Neural progenitor cell (in vitro differentiated cells): Measurements from ENCODE around the gene EDDM3A. TPM values are rescaled to one million over a fixed set of nuclear protein-coding genes. Genes with fewer than 3 reads are reported as not detected.
A peak's percentile ranks its signal among the peaks of the same experiment; 100 is the strongest.

Source experiments
- DNase-seq: peaks from one replicate; pipeline ENCODE4 v3.0.0-alpha.2; 2016; ENCODE audit warnings: low spot score
- H2AFZ ChIP-seq: fragments of 200-600 bp; sonication (generic); replicated peaks from 2 replicates; pipeline ENCODE4 v1.6.1; 2016; ENCODE audit warnings: antibody characterized with exemption
- H3F3A ChIP-seq: fragments of 200-600 bp; sonication (generic); 2 replicates; pipeline ENCODE4 v1.6.1; 2016; ENCODE audit warnings: antibody characterized with exemption, low read depth
- H3K27ac ChIP-seq: fragments of 200-600 bp; sonication (generic); 2 replicates; pipeline ENCODE4 v1.5.1; 2016; ENCODE audit warnings: mild to moderate bottlenecking
- H3K27me3 ChIP-seq: fragments of 200-600 bp; sonication (generic); 2 replicates; pipeline ENCODE4 v1.6.1; 2016; ENCODE audit warnings: mild to moderate bottlenecking, moderate library complexity
- H3K36me3 ChIP-seq: fragments of 200-600 bp; sonication (generic); 2 replicates; pipeline ENCODE4 v1.5.1; 2016
- H3K4me1 ChIP-seq: fragments of 200-600 bp; sonication (generic); 2 replicates; pipeline ENCODE4 v1.6.1; 2016; ENCODE audit warnings: mixed run types
- H3K4me2 ChIP-seq: fragments of 200-600 bp; sonication (generic); 2 replicates; pipeline ENCODE4 v1.6.1; 2016
- H3K4me3 ChIP-seq: fragments of 200-600 bp; sonication (generic); 2 replicates; pipeline ENCODE4 v1.5.1; 2016
- H3K79me2 ChIP-seq: fragments of 200-600 bp; sonication (generic); 2 replicates; pipeline ENCODE4 v1.6.1; 2016; ENCODE audit warnings: low read depth
- H3K9ac ChIP-seq: fragments of 200-600 bp; sonication (generic); 2 replicates; pipeline ENCODE4 v1.6.1; 2016
- H3K9me3 ChIP-seq: fragments of 200-600 bp; sonication (generic); 2 replicates; pipeline ENCODE4 v1.5.1; 2016; ENCODE audit warnings: low read depth
- H4K20me1 ChIP-seq: fragments of 200-600 bp; sonication (generic); 2 replicates; pipeline ENCODE4 v1.6.1; 2016; ENCODE audit warnings: low read depth
- H3K27ac Mint-ChIP-seq: 3 replicates; pipeline ENCODE4 v1.8.0; 2021; ENCODE audit warnings: mixed read lengths
- H3K27me3 Mint-ChIP-seq: 2 replicates; pipeline ENCODE4 v1.8.0; 2022; ENCODE audit warnings: low read depth, mild to moderate bottlenecking, inconsistent platforms, moderate library complexity, mixed read lengths; ENCODE audit not compliant: insufficient read depth
- H3K36me3 Mint-ChIP-seq: 3 replicates; pipeline ENCODE4 v1.8.0; 2021; ENCODE audit warnings: mixed read lengths
- H3K4me1 Mint-ChIP-seq: 3 replicates; pipeline ENCODE4 v1.8.0; 2021; ENCODE audit warnings: mixed read lengths
- H3K4me3 Mint-ChIP-seq: 3 replicates; pipeline ENCODE4 v1.8.0; 2021; ENCODE audit warnings: mild to moderate bottlenecking, moderate library complexity, mixed read lengths
- H3K9me3 Mint-ChIP-seq: 3 replicates; pipeline ENCODE4 v1.8.0; 2020; ENCODE audit warnings: mixed read lengths
- EZH2 ChIP-seq: fragments of 200-600 bp; sonication (generic); IDR thresholded peaks from 2 replicates; pipeline ENCODE4 v1.6.1; 2017; ENCODE audit warnings: antibody characterized with exemption, mild to moderate bottlenecking, moderate library complexity
- EZH2phosphoT487 ChIP-seq: fragments of 200-600 bp; sonication (generic); IDR thresholded peaks from 2 replicates; pipeline ENCODE4 v1.6.1; 2017; ENCODE audit warnings: antibody characterized with exemption
- total RNA-seq: library from RNA; depleted of rRNA; stranded (reverse); fragments of >200 nt; gene quantifications from 2 replicates; pipeline ENCODE4 v1.2.3, GENCODE V29; 2015; ENCODE audit warnings: low replicate concordance
- TF ChIP-seq, protein P1 (sequence below): fragments of 200-600 bp; sonication (generic); IDR thresholded peaks from 2 replicates; pipeline ENCODE4 v1.5.1; 2017; ENCODE audit warnings: antibody characterized with exemption, mild to moderate bottlenecking

EDDM3A gene
- total RNA-seq, 1 donor from 2014 or later = not detected

- H3K9me3 Mint-ChIP-seq = no peaks in the 10 kb centered on the region
- Histone ChIP-seq H3K27me3 (no peaks in the 10 kb centered on the region), H3K79me2 (no peaks in the 10 kb centered on the region), H3F3A (no peaks in the 10 kb centered on the region), H4K20me1 (no peaks in the 10 kb centered on the region), H3K4me3 (no peak overlapping the region), H3K27ac (no peak overlapping the region), H3K36me3 (no peaks in the 10 kb centered on the region), H3K9ac (no peak overlapping the region), H3K4me2 (no peak overlapping the region), H2AFZ (peak overlapping the region; percentile 13), H3K4me1 (no peaks in the 10 kb centered on the region), H3K9me3 (no peaks in the 10 kb centered on the region)
- no peaks in the 10 kb centered on the region for H3K36me3 Mint-ChIP-seq
- no peaks in the 10 kb centered on the region for H3K4me1 Mint-ChIP-seq
- H3K27ac Mint-ChIP-seq = no peak overlapping the region
- no peak for DNase-seq
- TF ChIP-seq EZH2phosphoT487 (no peak), EZH2 (no peak)
- TF ChIP-seq, protein P1, sequence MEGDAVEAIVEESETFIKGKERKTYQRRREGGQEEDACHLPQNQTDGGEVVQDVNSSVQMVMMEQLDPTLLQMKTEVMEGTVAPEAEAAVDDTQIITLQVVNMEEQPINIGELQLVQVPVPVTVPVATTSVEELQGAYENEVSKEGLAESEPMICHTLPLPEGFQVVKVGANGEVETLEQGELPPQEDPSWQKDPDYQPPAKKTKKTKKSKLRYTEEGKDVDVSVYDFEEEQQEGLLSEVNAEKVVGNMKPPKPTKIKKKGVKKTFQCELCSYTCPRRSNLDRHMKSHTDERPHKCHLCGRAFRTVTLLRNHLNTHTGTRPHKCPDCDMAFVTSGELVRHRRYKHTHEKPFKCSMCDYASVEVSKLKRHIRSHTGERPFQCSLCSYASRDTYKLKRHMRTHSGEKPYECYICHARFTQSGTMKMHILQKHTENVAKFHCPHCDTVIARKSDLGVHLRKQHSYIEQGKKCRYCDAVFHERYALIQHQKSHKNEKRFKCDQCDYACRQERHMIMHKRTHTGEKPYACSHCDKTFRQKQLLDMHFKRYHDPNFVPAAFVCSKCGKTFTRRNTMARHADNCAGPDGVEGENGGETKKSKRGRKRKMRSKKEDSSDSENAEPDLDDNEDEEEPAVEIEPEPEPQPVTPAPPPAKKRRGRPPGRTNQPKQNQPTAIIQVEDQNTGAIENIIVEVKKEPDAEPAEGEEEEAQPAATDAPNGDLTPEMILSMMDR = no peak
- H3K27me3 Mint-ChIP-seq = peaks cover 2% of the 10 kb centered on the region
- H3K4me3 Mint-ChIP-seq = no peak overlapping the region
These were observed 28.7 kb downstream of the EDDM3A start for GRCh38 chr14:20774258-20774824.

GRCh38 chr14:20775043-20775442, 29.4 kb downstream of the EDDM3A start:
- H4K20me1 ChIP-seq = no peaks in the 10 kb centered on the region
- H3K4me2 ChIP-seq = peak overlapping the region; percentile 6
- no peaks in the 10 kb centered on the region for H3K27me3 ChIP-seq
- no peaks in the 10 kb centered on the region for H3K36me3 ChIP-seq
- DNase-seq = no peak
- H3K4me3 ChIP-seq = no peak overlapping the region
- H2AFZ ChIP-seq = peak overlapping the region; percentile 13
- TF ChIP-seq EZH2phosphoT487 (no peak), EZH2 (no peak)
- TF ChIP-seq, protein P1 = no peak
- H3K27ac Mint-ChIP-seq = no peak overlapping the region
- H3F3A ChIP-seq = no peaks in the 10 kb centered on the region
- H3K4me3 Mint-ChIP-seq = no peak overlapping the region
- H3K27ac ChIP-seq = no peak overlapping the region
- H3K9me3 ChIP-seq = no peaks in the 10 kb centered on the region
- H3K36me3 Mint-ChIP-seq = no peaks in the 10 kb centered on the region
- H3K9ac ChIP-seq = no peak overlapping the region
- no peaks in the 10 kb centered on the region for H3K4me1 Mint-ChIP-seq
- H3K4me1 ChIP-seq = no peaks in the 10 kb centered on the region
- no peaks in the 10 kb centered on the region for H3K79me2 ChIP-seq
- H3K9me3 Mint-ChIP-seq = no peaks in the 10 kb centered on the region
- H3K27me3 Mint-ChIP-seq = peaks cover 2% of the 10 kb centered on the region

DNA sequence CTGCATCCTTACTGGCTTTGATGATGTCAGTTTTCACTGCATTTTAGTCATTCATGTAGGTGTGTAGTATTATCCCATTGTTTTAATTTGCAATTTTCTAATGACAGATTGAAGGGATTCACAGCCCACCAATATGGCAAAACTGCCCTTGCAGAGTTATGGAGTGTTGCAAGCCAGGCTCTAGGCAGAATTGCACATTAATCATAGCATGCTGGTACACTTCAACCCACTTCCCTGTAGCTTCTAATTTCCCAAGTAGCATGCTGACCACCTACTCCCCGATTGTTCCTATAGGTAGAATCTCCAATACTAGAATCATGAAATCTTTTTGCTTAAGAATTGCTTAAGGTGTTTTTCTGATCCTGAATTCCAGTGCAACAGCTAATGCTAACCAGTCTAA, 30.2 kb downstream of the EDDM3A start:
- Mint-ChIP-seq H3K9me3 (no peaks in the 10 kb centered on the region), H3K4me1 (peaks cover under 1% of the 10 kb centered on the region), H3K4me3 (no peak overlapping the region), H3K27me3 (peaks cover 2% of the 10 kb centered on the region), H3K27ac (no peak overlapping the region), H3K36me3 (no peaks in the 10 kb centered on the region)
- Histone ChIP-seq H4K20me1 (no peaks in the 10 kb centered on the region), H3K36me3 (no peaks in the 10 kb centered on the region), H3K4me3 (no peak overlapping the region), H3K9me3 (no peaks in the 10 kb centered on the region), H3K9ac (no peak overlapping the region), H3K4me2 (no peak overlapping the region), H3K4me1 (peaks cover 3% of the 10 kb centered on the region), H3K27me3 (no peaks in the 10 kb centered on the region), H3F3A (peaks cover 3% of the 10 kb centered on the region), H3K27ac (no peak overlapping the region), H3K79me2 (no peaks in the 10 kb centered on the region), H2AFZ (no peak overlapping the region)
- DNase-seq = no peak
- TF ChIP-seq, protein P1 = no peak
- no peak for TF ChIP-seq EZH2phosphoT487
- TF ChIP-seq EZH2 = no peak
